ENCODE measurements around the gene ITIH1.
A peak's percentile ranks its signal among the peaks of the same experiment; 100 is the strongest.
"Not testable (repeated sequence)": the region's sequence is repeated elsewhere in the genome, so short reads cannot be mapped to it uniquely, and the experiment has no call there.

ITIH1 gene

GRCh38 chr3:52774901-52775864, 2.2 kb upstream of the ITIH1 start:
- no peak for DNase-seq

- DNase-seq, result no peak
Measured at GRCh38 chr3:52775877-52776276, 1.5 kb upstream of the ITIH1 start.

DNA sequence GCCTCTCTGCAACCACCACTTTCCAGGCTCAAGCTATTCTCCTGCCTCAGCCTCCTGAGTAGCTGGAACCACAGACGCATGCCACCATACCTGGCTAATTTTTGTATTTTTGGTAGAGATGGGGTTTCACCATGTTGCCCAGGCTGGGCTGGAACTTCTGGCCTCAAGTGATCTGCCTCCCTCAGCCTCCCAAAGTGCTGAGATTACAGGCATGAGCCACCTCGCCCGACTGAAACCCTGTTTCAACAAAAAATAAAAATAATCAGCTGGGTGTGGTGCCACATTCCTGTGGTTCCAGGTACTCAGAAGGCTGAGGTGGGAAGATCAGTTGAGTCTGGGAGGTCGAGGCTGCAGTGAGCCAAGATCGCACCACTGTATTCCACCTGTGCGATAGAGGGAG, 913 bp upstream of the ITIH1 start:
- DNase-seq, result not testable (repeated sequence)

DNA sequence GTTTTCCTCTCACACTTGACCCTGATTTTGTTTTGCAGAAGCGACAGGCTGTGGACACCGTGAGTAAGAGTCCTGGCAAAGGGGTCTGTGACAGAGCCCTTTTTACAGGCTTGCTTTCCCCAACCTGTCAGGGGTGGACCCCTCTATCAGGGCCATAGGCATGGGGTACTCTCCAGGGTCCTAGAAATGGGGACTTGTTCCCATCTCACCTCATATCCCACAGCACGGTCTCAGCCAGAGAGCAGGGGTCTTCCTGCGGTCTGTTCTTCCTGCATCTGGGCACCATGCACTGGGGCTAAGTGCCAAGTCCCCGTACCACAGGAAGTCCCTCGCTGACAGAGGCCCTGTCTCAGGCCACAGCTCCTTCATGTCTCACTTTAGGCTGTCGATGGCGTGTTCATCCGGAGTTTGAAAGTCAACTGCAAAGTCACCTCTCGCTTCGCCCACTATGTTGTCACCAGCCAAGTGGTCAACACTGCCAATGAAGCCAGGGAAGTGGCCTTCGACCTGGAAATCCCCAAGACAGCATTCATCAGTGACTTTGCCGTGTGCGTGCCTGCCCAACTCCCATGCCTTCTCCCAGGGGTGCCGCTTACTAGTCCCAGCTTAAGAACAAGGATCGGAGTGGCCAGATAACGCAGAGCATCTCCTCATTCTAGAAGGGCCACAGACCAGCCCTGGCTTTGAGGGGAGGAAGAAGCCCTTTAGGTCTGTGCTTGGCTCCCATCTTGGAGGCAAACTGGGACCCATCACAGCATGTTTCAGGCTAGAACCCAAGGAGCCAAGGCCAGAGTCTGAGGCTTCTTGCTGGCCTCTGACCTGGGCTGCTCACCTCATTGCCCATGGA, 783 bp downstream of the ITIH1 start:
- DNase-seq, result no peak

DNA sequence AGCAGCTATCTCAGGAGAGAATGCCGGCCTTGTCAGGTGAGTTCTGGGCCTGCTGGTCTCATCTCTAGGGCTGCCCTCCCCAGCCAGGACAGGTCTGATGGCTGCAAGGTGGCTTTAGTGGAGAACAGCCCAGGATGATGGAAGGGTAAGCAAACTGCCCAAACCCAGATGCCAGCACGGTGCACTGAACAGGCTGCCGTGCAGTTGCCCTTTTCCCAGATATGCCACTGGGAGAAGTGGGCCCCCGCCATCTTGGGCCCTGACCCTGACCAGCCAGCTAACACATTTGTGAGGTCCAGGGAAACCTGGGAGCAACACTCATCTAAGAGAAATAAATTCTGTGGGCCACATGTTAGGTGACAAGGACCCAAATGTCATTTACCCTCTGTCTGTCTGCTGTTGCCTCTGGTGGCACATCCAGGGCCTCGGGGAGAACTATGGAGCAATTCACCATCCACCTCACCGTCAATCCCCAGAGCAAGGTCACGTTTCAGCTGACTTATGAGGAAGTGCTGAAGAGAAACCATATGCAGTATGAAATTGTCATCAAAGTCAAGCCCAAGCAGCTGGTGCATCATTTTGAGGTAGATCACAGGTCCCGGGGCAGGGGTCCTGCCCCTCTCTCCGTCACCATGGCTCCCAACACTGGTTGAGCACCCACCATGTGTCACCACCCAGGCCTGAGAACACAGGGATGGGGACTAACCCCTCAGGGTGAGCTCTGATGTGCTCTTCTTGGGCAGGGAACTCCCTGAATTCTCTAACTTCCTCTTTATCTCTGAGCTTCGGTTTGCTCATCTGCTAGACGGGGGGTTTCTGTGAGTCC, 1.8 kb downstream of the ITIH1 start:
- DNase-seq, result peak; percentile 22 to 74

GRCh38 chr3:52779837-52780585, 2.6 kb downstream of the ITIH1 start:
- no peak for DNase-seq

DNA sequence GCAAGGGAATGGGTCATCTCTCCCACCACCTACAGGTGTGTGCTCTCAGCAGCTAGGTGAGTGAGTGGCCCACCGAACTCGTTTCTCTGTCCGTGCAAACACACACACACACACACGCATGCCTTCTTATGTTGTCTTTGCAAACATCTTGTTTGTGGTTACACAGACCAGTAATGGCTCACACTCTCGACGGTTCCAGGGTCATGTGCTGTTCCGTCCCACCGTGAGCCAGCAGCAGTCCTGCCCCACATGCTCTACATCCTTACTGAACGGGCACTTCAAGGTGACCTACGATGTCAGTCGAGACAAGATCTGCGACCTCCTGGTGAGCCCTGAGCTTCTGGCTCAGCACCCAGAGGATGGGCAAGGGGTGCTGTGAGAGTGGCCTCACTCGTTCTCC, 4.3 kb downstream of the ITIH1 start:
- no peak for DNase-seq

GRCh38 chr3:52782412-52783210, 5.2 kb downstream of the ITIH1 start:
- no peak for DNase-seq

DNA sequence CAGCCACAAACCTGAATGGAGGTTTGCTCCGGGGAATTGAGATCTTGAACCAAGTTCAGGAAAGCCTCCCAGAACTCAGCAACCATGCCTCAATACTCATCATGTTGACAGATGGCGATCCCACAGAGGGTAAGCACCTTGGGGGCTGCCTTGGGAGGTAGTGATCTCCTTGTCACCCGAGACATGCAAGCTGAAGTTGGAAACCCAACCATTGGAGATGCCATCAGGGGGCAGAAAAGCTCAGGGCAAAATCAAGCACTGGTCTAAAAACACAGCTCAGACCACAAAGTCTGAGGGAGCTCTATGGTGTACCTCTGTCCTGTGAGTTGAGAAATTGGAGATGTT, 5.8 kb downstream of the ITIH1 start:
- no peak for DNase-seq

GRCh38 chr3:52784021-52784621, 6.7 kb downstream of the ITIH1 start:
- no peak for DNase-seq

- DNase-seq, result no peak
Measured at GRCh38 chr3:52784931-52785590, 7.7 kb downstream of the ITIH1 start.

DNA sequence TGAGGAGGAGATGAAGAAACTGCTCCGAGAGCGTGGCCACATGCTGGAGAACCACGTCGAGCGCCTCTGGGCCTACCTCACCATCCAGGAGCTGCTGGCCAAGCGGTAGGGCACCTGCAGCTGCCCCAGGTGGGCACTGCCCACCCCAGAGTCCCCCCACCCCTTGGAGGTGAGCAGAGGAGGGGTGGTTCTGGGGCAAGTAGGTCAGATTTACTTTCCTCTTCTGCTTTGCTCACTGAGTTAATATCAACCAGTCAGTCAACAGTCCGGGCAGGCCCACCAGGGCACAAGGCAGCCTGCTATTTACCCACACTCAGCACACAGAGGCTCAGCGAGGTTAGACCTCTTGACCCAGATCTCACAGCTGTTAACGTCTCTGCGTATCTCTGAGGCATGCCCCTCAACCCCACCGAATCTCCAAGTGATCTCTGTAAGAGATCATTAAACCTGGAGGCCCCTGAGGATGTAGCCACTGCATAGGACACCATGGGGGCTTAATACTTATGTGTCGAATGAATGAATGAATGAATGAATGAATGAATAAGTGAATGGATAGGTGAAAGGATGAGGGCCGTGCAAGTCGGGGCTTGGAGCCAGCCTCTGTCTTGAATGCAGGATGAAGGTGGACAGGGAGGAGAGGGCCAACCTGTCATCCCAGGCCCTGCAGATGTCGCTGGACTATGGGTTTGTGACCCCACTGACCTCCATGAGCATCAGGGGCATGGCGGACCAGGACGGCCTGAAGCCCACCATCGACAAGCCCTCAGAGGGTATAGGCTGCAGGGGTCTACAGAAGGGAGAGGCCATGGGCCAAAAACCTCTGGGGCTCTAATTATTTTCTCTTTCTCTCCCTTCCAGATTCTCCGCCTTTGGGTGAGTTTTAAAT, 9.2 kb downstream of the ITIH1 start:
- DNase-seq, result no peak

DNA sequence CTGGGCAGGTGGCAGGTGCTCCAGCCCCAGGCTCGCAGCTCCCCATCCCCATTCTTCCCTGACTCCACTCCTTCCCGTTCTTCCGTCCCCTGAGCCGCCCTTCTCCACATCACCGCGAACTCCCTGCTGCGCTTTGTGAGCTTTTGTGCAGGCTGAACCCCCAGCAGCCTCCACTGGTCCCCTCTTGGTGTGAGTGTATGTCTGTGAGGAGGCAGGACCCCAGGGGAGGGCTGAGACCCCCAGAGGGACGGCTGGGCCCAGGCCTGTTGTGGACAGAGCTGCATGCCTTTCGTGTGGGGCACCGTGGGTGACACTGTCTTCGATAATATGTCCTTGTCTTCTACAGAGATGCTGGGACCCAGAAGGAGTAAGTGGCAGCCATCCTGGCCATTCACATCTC, 9.8 kb downstream of the ITIH1 start:
- no peak for DNase-seq

GRCh38 chr3:52787672-52788625, 10.6 kb downstream of the ITIH1 start:
- DNase-seq, result no peak

DNA sequence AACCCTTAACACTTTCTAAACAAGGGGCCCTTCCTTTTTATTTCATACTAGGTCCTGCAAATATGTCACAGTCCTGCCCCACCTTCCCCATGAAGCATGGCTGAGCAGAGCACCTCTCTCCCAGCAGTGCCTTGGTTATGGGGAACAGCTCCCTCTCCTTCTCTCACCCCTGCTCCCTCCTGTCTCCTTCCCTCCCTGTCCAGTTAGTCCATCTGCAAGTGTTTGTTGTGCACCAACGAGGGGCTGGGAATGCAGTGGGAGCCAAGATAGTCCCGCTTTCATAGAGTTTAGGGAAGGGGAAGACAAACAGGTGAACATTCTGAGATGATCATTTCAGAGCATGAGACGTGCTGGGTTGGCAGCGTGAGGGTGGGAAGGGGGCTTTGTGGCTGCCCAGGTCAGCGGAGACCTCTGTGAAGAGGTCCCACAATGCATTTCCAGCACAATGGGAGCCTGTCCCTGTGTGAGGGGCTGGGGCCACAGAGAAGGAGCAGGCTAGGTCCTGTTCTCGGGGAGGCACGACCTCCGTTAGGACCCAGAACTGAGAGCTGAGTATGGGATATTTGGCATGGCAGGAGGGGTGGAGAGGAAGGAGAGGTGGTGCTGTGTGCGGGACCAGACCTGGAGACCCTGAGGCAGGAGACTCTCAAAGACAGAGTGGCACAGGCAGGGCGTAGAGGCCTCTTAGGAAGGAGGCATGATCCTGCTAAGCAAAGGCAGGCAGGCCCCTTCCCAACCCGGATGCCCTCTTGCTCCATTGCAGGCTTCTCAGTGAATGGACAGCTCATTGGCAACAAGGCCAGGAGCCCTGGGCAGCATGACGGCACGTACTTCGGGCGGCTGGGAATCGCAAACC, 11.7 kb downstream of the ITIH1 start:
- DNase-seq, result no peak

DNA sequence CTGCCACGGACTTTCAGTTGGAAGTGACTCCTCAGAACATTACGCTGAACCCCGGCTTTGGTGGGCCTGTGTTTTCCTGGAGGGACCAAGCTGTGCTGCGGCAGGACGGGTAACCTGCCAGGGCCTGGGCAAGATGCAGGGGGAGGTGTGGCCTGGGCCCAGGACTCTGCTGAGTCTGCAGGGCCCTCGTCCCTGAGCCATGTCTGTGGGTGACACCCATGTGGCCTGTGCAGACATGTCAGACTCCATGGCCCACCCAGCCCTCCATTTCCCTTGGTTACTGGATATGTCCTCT, 12.3 kb downstream of the ITIH1 start:
- no peak for DNase-seq

GRCh38 chr3:52790337-52790736, 12.9 kb downstream of the ITIH1 start:
- DNase-seq, result no peak
